ENCODE results near the gene UBE2J2. TPM values are rescaled to one million over a fixed set of nuclear protein-coding genes. Genes with fewer than 3 reads are reported as not detected.

UBE2J2 gene
- total and polyA plus RNA-seq, 2 of the 13 experiments (the other 11 are each of a cell fraction or from before 2014, with no cell fraction given) = 25.4 to 29.4 TPM

GRCh38 chr1:1273512-1274298, at the start of gene UBE2J2 (continued):
- TF ChIP-seq ZNF275 (CRISPR knock-in tag; IDR thresholded peaks at IDR 0.05; ENCODE audit: borderline replicate concordance) = no peak
- 0 out of 2 replicates have a peak, but pooled peaks have one; percentile 64 for TF ChIP-seq ZNF879 (CRISPR knock-in tag; IDR thresholded peaks at IDR 0.05)
- no peak for TF ChIP-seq ZNF704 (CRISPR knock-in tag; IDR thresholded peaks at IDR 0.05; ENCODE audit: borderline replicate concordance)
- no peak for TF ChIP-seq ZNF512B (CRISPR knock-in tag; IDR thresholded peaks at IDR 0.05; ENCODE audit: borderline replicate concordance)
- no peak for TF ChIP-seq ADNP (CRISPR knock-in tag; IDR thresholded peaks at IDR 0.05)
- TF ChIP-seq ZNF432 (CRISPR knock-in tag; IDR thresholded peaks at IDR 0.05; ENCODE audit: borderline replicate concordance) = no peak
- TF ChIP-seq BCLAF1 (IDR thresholded peaks at IDR 0.05) = no peak
- TF ChIP-seq SP4 (CRISPR knock-in tag; IDR thresholded peaks at IDR 0.05) = 0 out of 2 replicates have a peak, but pooled peaks have one; percentile 63
- no peak for TF ChIP-seq MIER2 (CRISPR knock-in tag; IDR thresholded peaks at IDR 0.05)
- TF ChIP-seq GTF2F1 (IDR thresholded peaks at IDR 0.05; ENCODE audit: low read length) = no peak
- no peak for TF ChIP-seq HMG20A (CRISPR knock-in tag; IDR thresholded peaks at IDR 0.05; ENCODE audit: borderline replicate concordance)
- TF ChIP-seq PITX1 (CRISPR knock-in tag; IDR thresholded peaks at IDR 0.05) = no peak
- TF ChIP-seq ZNF646 (CRISPR knock-in tag; IDR thresholded peaks at IDR 0.05) = no peak
- no peak for TF ChIP-seq ELF3 (CRISPR knock-in tag; IDR thresholded peaks at IDR 0.05)

All from HepG2 (cell line).